ENCODE measurements around the gene ZNF467.

Gene ZNF467

GRCh38 chr7:149782682-149783345, 9.4 kb upstream of the ZNF467 start:
- Histone ChIP-seq H3K27me3 (ENCODE audit: insufficient read depth, low read length) (peaks cover 21% of the 10 kb centered on the region), H3K9ac (ENCODE audit: low read depth, low read length) (no peak overlapping the region), H3K4me1 (ENCODE audit: insufficient read depth, low read length) (no peaks in the 10 kb centered on the region), H3K4me3 (ENCODE audit: low read length) (no peak overlapping the region), H3K27ac (ENCODE audit: low read length) (no peak overlapping the region), H3K9me3 (ENCODE audit: insufficient read depth, low read depth, low read length) (no peaks in the 10 kb centered on the region), H3K36me3 (ENCODE audit: insufficient read depth, low read depth, low read length) (no peaks in the 10 kb centered on the region)

GRCh38 chr7:149781921-149782320, 8.5 kb upstream of the ZNF467 start:
- no peak overlapping the region for H3K27ac ChIP-seq (ENCODE audit: low read length)
- no peaks in the 10 kb centered on the region for H3K9me3 ChIP-seq (ENCODE audit: insufficient read depth, low read depth, low read length)

GRCh38 chr7:149780636-149781419, 7.4 kb upstream of the ZNF467 start:
- Histone ChIP-seq H3K9me3 (ENCODE audit: insufficient read depth, low read depth, low read length) (no peaks in the 10 kb centered on the region), H3K36me3 (ENCODE audit: insufficient read depth, low read depth, low read length) (no peaks in the 10 kb centered on the region), H3K27me3 (ENCODE audit: insufficient read depth, low read length) (peaks cover 10% of the 10 kb centered on the region), H3K4me3 (ENCODE audit: low read length) (no peak overlapping the region), H3K27ac (ENCODE audit: low read length) (no peak overlapping the region), H3K9ac (ENCODE audit: low read depth, low read length) (no peak overlapping the region), H3K4me1 (ENCODE audit: insufficient read depth, low read length) (no peaks in the 10 kb centered on the region)

More at GRCh38 chr7:149781921-149782320, 8.5 kb upstream of the ZNF467 start:
- Histone ChIP-seq H3K9ac (ENCODE audit: low read depth, low read length) (no peak overlapping the region), H3K4me1 (ENCODE audit: insufficient read depth, low read length) (no peaks in the 10 kb centered on the region), H3K36me3 (ENCODE audit: insufficient read depth, low read depth, low read length) (no peaks in the 10 kb centered on the region), H3K27me3 (ENCODE audit: insufficient read depth, low read length) (peaks cover 12% of the 10 kb centered on the region), H3K4me3 (ENCODE audit: low read length) (no peak overlapping the region)

GRCh38 chr7:149780056-149780455, 6.7 kb upstream of the ZNF467 start:
- Histone ChIP-seq H3K36me3 (ENCODE audit: insufficient read depth, low read depth, low read length) (no peaks in the 10 kb centered on the region), H3K27ac (ENCODE audit: low read length) (no peak overlapping the region), H3K9ac (ENCODE audit: low read depth, low read length) (no peak overlapping the region), H3K27me3 (ENCODE audit: insufficient read depth, low read length) (peaks cover 18% of the 10 kb centered on the region), H3K9me3 (ENCODE audit: insufficient read depth, low read depth, low read length) (no peaks in the 10 kb centered on the region), H3K4me1 (ENCODE audit: insufficient read depth, low read length) (no peaks in the 10 kb centered on the region), H3K4me3 (ENCODE audit: low read length) (no peak overlapping the region)

- H3K9me3 ChIP-seq (ENCODE audit: insufficient read depth, low read depth, low read length) = no peaks in the 10 kb centered on the region
- no peaks in the 10 kb centered on the region for H3K36me3 ChIP-seq (ENCODE audit: insufficient read depth, low read depth, low read length)
- peaks cover 22% of the 10 kb centered on the region for H3K27me3 ChIP-seq (ENCODE audit: insufficient read depth, low read length)
- no peaks in the 10 kb centered on the region for H3K4me1 ChIP-seq (ENCODE audit: insufficient read depth, low read length)
- H3K27ac ChIP-seq (ENCODE audit: low read length) = no peak overlapping the region
- H3K4me3 ChIP-seq (ENCODE audit: low read length) = no peak overlapping the region
- H3K9ac ChIP-seq (ENCODE audit: low read depth, low read length) = no peak overlapping the region
Observed at GRCh38 chr7:149779502-149779805, 6.1 kb upstream of the ZNF467 start.

- no peaks in the 10 kb centered on the region for H3K4me1 ChIP-seq (ENCODE audit: insufficient read depth, low read length)
- H3K27me3 ChIP-seq (ENCODE audit: insufficient read depth, low read length) = peaks cover 26% of the 10 kb centered on the region
- H3K9me3 ChIP-seq (ENCODE audit: insufficient read depth, low read depth, low read length) = no peaks in the 10 kb centered on the region
- no peak overlapping the region for H3K4me3 ChIP-seq (ENCODE audit: low read length)
- no peaks in the 10 kb centered on the region for H3K36me3 ChIP-seq (ENCODE audit: insufficient read depth, low read depth, low read length)
- no peak overlapping the region for H3K9ac ChIP-seq (ENCODE audit: low read depth, low read length)
- H3K27ac ChIP-seq (ENCODE audit: low read length) = no peak overlapping the region
Observed at GRCh38 chr7:149778696-149779501, 5.5 kb upstream of the ZNF467 start.

- H3K4me1 ChIP-seq (ENCODE audit: insufficient read depth, low read length) = no peaks in the 10 kb centered on the region
Observed at GRCh38 chr7:149778327-149778637, 4.9 kb upstream of the ZNF467 start.

GRCh38 chr7:149777551-149778326, 4.4 kb upstream of the ZNF467 start:
- no peaks in the 10 kb centered on the region for H3K9me3 ChIP-seq (ENCODE audit: insufficient read depth, low read depth, low read length)
- no peak overlapping the region for H3K27ac ChIP-seq (ENCODE audit: low read length)
- peaks cover 31% of the 10 kb centered on the region for H3K27me3 ChIP-seq (ENCODE audit: insufficient read depth, low read length)
- no peaks in the 10 kb centered on the region for H3K4me1 ChIP-seq (ENCODE audit: insufficient read depth, low read length)
- H3K36me3 ChIP-seq (ENCODE audit: insufficient read depth, low read depth, low read length) = no peaks in the 10 kb centered on the region
- H3K4me3 ChIP-seq (ENCODE audit: low read length) = no peak overlapping the region
- no peak overlapping the region for H3K9ac ChIP-seq (ENCODE audit: low read depth, low read length)

More at GRCh38 chr7:149778327-149778637, 4.9 kb upstream of the ZNF467 start:
- peaks cover 31% of the 10 kb centered on the region for H3K27me3 ChIP-seq (ENCODE audit: insufficient read depth, low read length)
- H3K4me3 ChIP-seq (ENCODE audit: low read length) = no peak overlapping the region
- H3K9ac ChIP-seq (ENCODE audit: low read depth, low read length) = no peak overlapping the region
- H3K27ac ChIP-seq (ENCODE audit: low read length) = no peak overlapping the region
- no peaks in the 10 kb centered on the region for H3K36me3 ChIP-seq (ENCODE audit: insufficient read depth, low read depth, low read length)
- no peaks in the 10 kb centered on the region for H3K9me3 ChIP-seq (ENCODE audit: insufficient read depth, low read depth, low read length)

- H3K4me1 ChIP-seq (ENCODE audit: insufficient read depth, low read length) = no peaks in the 10 kb centered on the region
- H3K36me3 ChIP-seq (ENCODE audit: insufficient read depth, low read depth, low read length) = no peaks in the 10 kb centered on the region
- H3K27ac ChIP-seq (ENCODE audit: low read length) = no peak overlapping the region
- no peak overlapping the region for H3K4me3 ChIP-seq (ENCODE audit: low read length)
- no peaks in the 10 kb centered on the region for H3K9me3 ChIP-seq (ENCODE audit: insufficient read depth, low read depth, low read length)
- peaks cover 31% of the 10 kb centered on the region for H3K27me3 ChIP-seq (ENCODE audit: insufficient read depth, low read length)
- H3K9ac ChIP-seq (ENCODE audit: low read depth, low read length) = no peak overlapping the region
Observed at GRCh38 chr7:149776848-149777407, 3.5 kb upstream of the ZNF467 start.

- Histone ChIP-seq H3K27ac (ENCODE audit: low read length) (no peak overlapping the region), H3K4me3 (ENCODE audit: low read length) (no peak overlapping the region), H3K27me3 (ENCODE audit: insufficient read depth, low read length) (peaks cover 32% of the 10 kb centered on the region), H3K4me1 (ENCODE audit: insufficient read depth, low read length) (peaks cover under 1% of the 10 kb centered on the region; the same call in 1 of the 2 replicates), H3K9ac (ENCODE audit: low read depth, low read length) (no peak overlapping the region), H3K9me3 (ENCODE audit: insufficient read depth, low read depth, low read length) (no peaks in the 10 kb centered on the region), H3K36me3 (ENCODE audit: insufficient read depth, low read depth, low read length) (no peaks in the 10 kb centered on the region)
Observed at GRCh38 chr7:149776289-149776688, 2.9 kb upstream of the ZNF467 start.

GRCh38 chr7:149775176-149775556, 1.8 kb upstream of the ZNF467 start:
- Histone ChIP-seq H3K27ac (ENCODE audit: low read length) (no peak overlapping the region), H3K9me3 (ENCODE audit: insufficient read depth, low read depth, low read length) (no peaks in the 10 kb centered on the region), H3K4me1 (ENCODE audit: insufficient read depth, low read length) (peaks cover 6% of the 10 kb centered on the region; the same call in 1 of the 2 replicates), H3K9ac (ENCODE audit: low read depth, low read length) (no peak overlapping the region), H3K36me3 (ENCODE audit: insufficient read depth, low read depth, low read length) (no peaks in the 10 kb centered on the region), H3K27me3 (ENCODE audit: insufficient read depth, low read length) (peaks cover 44% of the 10 kb centered on the region), H3K4me3 (ENCODE audit: low read length) (no peak overlapping the region)
